GM12875 (cell line): ENCODE measurements around the gene SLC9B1.
"Not testable (repeated sequence)": the region's sequence is repeated elsewhere in the genome, so short reads cannot be mapped to it uniquely, and the experiment has no call there.

Source experiments
- H3K4me3 ChIP-seq: one replicate; pipeline ENCODE4 v1.5.1; 2011; ENCODE audit warnings: low read depth, low read length, control low read depth
- CTCF ChIP-seq: IDR thresholded peaks from 2 replicates; pipeline ENCODE4 v1.5.1; 2011; ENCODE audit warnings: low read depth, mild to moderate bottlenecking, control low read depth, inconsistent platforms, low read length, moderate library complexity, borderline replicate concordance; ENCODE audit not compliant: insufficient read depth

SLC9B1 gene

GRCh38 chr4:102883278-102883677 is 136.2 kb downstream of the SLC9B1 start:
- H3K4me3 ChIP-seq, result no peak overlapping the region

GRCh38 chr4:102881343-102881742 is 138.2 kb downstream of the SLC9B1 start:
- no peak for TF ChIP-seq CTCF
- H3K4me3 ChIP-seq, result no peak overlapping the region

More at GRCh38 chr4:102883278-102883677, 136.2 kb downstream of the SLC9B1 start:
- no peak for TF ChIP-seq CTCF

GRCh38 chr4:102878901-102879300 is 140.6 kb downstream of the SLC9B1 start:
- no peak overlapping the region for H3K4me3 ChIP-seq
- TF ChIP-seq CTCF, result no peak

- not testable (repeated sequence) for H3K4me3 ChIP-seq
These were observed 141.2 kb downstream of the SLC9B1 start for GRCh38 chr4:102878349-102878748.

GRCh38 chr4:102877477-102878106 is 141.9 kb downstream of the SLC9B1 start:
- not testable (repeated sequence) for H3K4me3 ChIP-seq

- no peak overlapping the region for H3K4me3 ChIP-seq
These were observed 147.7 kb downstream of the SLC9B1 start for GRCh38 chr4:102871772-102872171.

GRCh38 chr4:102869569-102870197 is 149.8 kb downstream of the SLC9B1 start:
- TF ChIP-seq CTCF, result no peak
- peak overlapping the region; percentile 57 for H3K4me3 ChIP-seq

More at GRCh38 chr4:102871772-102872171, 147.7 kb downstream of the SLC9B1 start:
- TF ChIP-seq CTCF, result no peak

GRCh38 chr4:102868781-102869568 is 150.5 kb downstream of the SLC9B1 start, which contains the start of gene CISD2:
Gene CISD2 (plus strand): TSS chr4:102868992. CDS start chr4:102869085, 93 bp downstream.
- H3K4me3 ChIP-seq, result peak within 1 kb of the TSS; percentile 57
- TF ChIP-seq CTCF, result no peak
